Anterior cingulate cortex (tissue), 58 donors: ENCODE data around the gene GLIPR1.
"Not testable (repeated sequence)": the region's sequence is repeated elsewhere in the genome, so short reads cannot be mapped to it uniquely, and the experiment has no call there.

Source experiments
- DNase-seq, 58 donors: peaks; one replicate each; lab custom pipeline; 2025; lab: John Stamatoyannopoulos, UW

The GLIPR1 gene

GRCh38 chr12:75471902-75472890 lies 8.4 kb upstream of the GLIPR1 start:
- DNase-seq: no peak

GRCh38 chr12:75474116-75474515 lies 6.4 kb upstream of the GLIPR1 start:
- DNase-seq: no peak

GRCh38 chr12:75476071-75476470 lies 4.5 kb upstream of the GLIPR1 start:
- DNase-seq: no peak

- no peak for DNase-seq
These were observed 3.4 kb upstream of the GLIPR1 start for GRCh38 chr12:75477137-75477536.

- DNase-seq: no peak
These were observed 2.3 kb upstream of the GLIPR1 start for GRCh38 chr12:75478116-75478794.

GRCh38 chr12:75479963-75480461 lies 543 bp upstream of the GLIPR1 start:
- DNase-seq: no peak

- no peak for DNase-seq
These were observed 604 bp downstream of the GLIPR1 start for GRCh38 chr12:75481013-75481705.

GRCh38 chr12:75481774-75482173 lies 1.2 kb downstream of the GLIPR1 start:
- no peak for DNase-seq

GRCh38 chr12:75482646-75483045 lies 2.1 kb downstream of the GLIPR1 start:
- DNase-seq: no peak

GRCh38 chr12:75483431-75483830 lies 2.9 kb downstream of the GLIPR1 start:
- DNase-seq: no peak

- DNase-seq: not testable (repeated sequence)
These were observed 3.9 kb downstream of the GLIPR1 start for GRCh38 chr12:75484450-75484849.

GRCh38 chr12:75487308-75487707 lies 6.8 kb downstream of the GLIPR1 start:
- no peak for DNase-seq

- peak in 6 of 58 donors; percentile 1 to 5 (median 3) for DNase-seq
These were observed 8.0 kb downstream of the GLIPR1 start for GRCh38 chr12:75488553-75488952.

GRCh38 chr12:75489187-75489586 lies 8.6 kb downstream of the GLIPR1 start:
- no peak for DNase-seq

- DNase-seq: no peak
These were observed 9.2 kb downstream of the GLIPR1 start for GRCh38 chr12:75489613-75490210.

- no peak for DNase-seq
These were observed 10.6 kb downstream of the GLIPR1 start for GRCh38 chr12:75491169-75491568.

GRCh38 chr12:75503459-75503858 lies 22.9 kb downstream of the GLIPR1 start:
- no peak for DNase-seq

GRCh38 chr12:75503866-75504265 lies 23.3 kb downstream of the GLIPR1 start:
- no peak for DNase-seq

GRCh38 chr12:75505706-75506312 lies 25.3 kb downstream of the GLIPR1 start:
- no peak for DNase-seq

GRCh38 chr12:75507086-75507485 lies 26.5 kb downstream of the GLIPR1 start:
- no peak for DNase-seq
